NOMO-1 treated with DMSO at 0.1 percent for 48 hours (cell line): Measurements from ENCODE around the gene CDC5L.
A peak's percentile ranks its signal among the peaks of the same experiment; 100 is the strongest.

Source experiments
- DNase-seq: peaks from one replicate; lab custom pipeline; 2025; ENCODE audit not compliant: unreplicated experiment; lab: John Stamatoyannopoulos, UW

CDC5L gene

GRCh38 chr6:44473393-44474189 is 86.1 kb downstream of the CDC5L start:
- no peak for DNase-seq

- DNase-seq = no peak
Measured at GRCh38 chr6:44474190-44474631, 86.7 kb downstream of the CDC5L start.

- no peak for DNase-seq
Measured at GRCh38 chr6:44474643-44475042, 87.1 kb downstream of the CDC5L start.

- no peak for DNase-seq
Measured at GRCh38 chr6:44475417-44475778, 87.9 kb downstream of the CDC5L start.

- DNase-seq = peak; percentile 66
Measured at GRCh38 chr6:44475779-44476434, 88.4 kb downstream of the CDC5L start.

- no peak for DNase-seq
Measured at GRCh38 chr6:44476849-44477248, 89.3 kb downstream of the CDC5L start.

- no peak for DNase-seq
Measured at GRCh38 chr6:44477293-44477894, 89.9 kb downstream of the CDC5L start.

GRCh38 chr6:44478158-44478557 is 90.7 kb downstream of the CDC5L start:
- peak; percentile 13 for DNase-seq

- no peak for DNase-seq
Measured at GRCh38 chr6:44478591-44479254, 91.2 kb downstream of the CDC5L start.

GRCh38 chr6:44480097-44480541 is 92.6 kb downstream of the CDC5L start:
- no peak for DNase-seq

- DNase-seq = no peak
Measured at GRCh38 chr6:44481056-44481455, 93.5 kb downstream of the CDC5L start.

GRCh38 chr6:44481760-44482159 is 94.3 kb downstream of the CDC5L start:
- DNase-seq = no peak

- DNase-seq = no peak
Measured at GRCh38 chr6:44485601-44486401, 98.3 kb downstream of the CDC5L start.

GRCh38 chr6:44487002-44487401 is 99.5 kb downstream of the CDC5L start:
- no peak for DNase-seq

- DNase-seq = no peak
Measured at GRCh38 chr6:44487586-44487985, 100.1 kb downstream of the CDC5L start.

- DNase-seq = no peak
Measured at GRCh38 chr6:44489910-44490604, 102.6 kb downstream of the CDC5L start.

- DNase-seq = no peak
Measured at GRCh38 chr6:44493132-44493531, 105.6 kb downstream of the CDC5L start.

- DNase-seq = no peak
Measured at GRCh38 chr6:44493593-44493992, 106.1 kb downstream of the CDC5L start.

GRCh38 chr6:44494011-44494501 is 106.5 kb downstream of the CDC5L start:
- DNase-seq = peak; percentile 8
